HL-60 (cell line): ENCODE results near the gene TAL1.

Experiments used
- DNase-seq, 2 experiments: peaks; one replicate each; pipeline ENCODE4 v3.0.0-alpha.2; 2010 to 2020; ENCODE audit warnings: low read depth in 1 of 2, low spot score in 1 of 2
- H3K27ac ChIP-seq: fragments of 250-450 bp; sonication (Bioruptor Pico); replicated peaks from 2 replicates; pipeline ENCODE4 v1.5.1; 2020; ENCODE audit warnings: mild to moderate bottlenecking, moderate library complexity
- H3K27me3 ChIP-seq: fragments of 250-450 bp; sonication (Bioruptor Pico); 2 replicates; pipeline ENCODE4 v1.5.1; 2021; ENCODE audit warnings: mild to moderate bottlenecking, moderate library complexity; ENCODE audit not compliant: insufficient read depth, poor library complexity, severe bottlenecking
- H3K4me3 ChIP-seq: replicated peaks from 2 replicates; pipeline ENCODE4 v1.5.1; 2011; ENCODE audit warnings: mild to moderate bottlenecking, control low read depth, low read length; ENCODE audit not compliant: insufficient read depth
- CTCF ChIP-seq: IDR thresholded peaks from one replicate; pipeline ENCODE4 v1.5.1; 2011; ENCODE audit warnings: low read length, control low read depth, inconsistent platforms; ENCODE audit not compliant: insufficient read depth
- GABPA ChIP-seq: IDR thresholded peaks from 2 replicates; pipeline ENCODE4 v1.6.1; 2012; ENCODE audit warnings: low read depth
- POLR2AphosphoS5 ChIP-seq: IDR thresholded peaks from 2 replicates; pipeline ENCODE4 v1.6.1; 2012; ENCODE audit warnings: low read depth
- REST ChIP-seq: IDR thresholded peaks from 2 replicates; pipeline ENCODE4 v1.6.1; 2012; ENCODE audit warnings: low read depth; ENCODE audit not compliant: insufficient replicate concordance
- SPI1 ChIP-seq: IDR thresholded peaks from 2 replicates; pipeline ENCODE4 v1.6.1; 2012; ENCODE audit warnings: low read depth, mild to moderate bottlenecking, borderline replicate concordance

Gene TAL1

GRCh38 chr1:47219001-47219400, 13.0 kb downstream of the TAL1 start:
- H3K27me3 ChIP-seq: peaks cover 10% of the 10 kb centered on the region
- H3K4me3 ChIP-seq: no peak overlapping the region
- no peak for TF ChIP-seq POLR2AphosphoS5
- DNase-seq: no peak
- H3K27ac ChIP-seq: no peak overlapping the region

DNA sequence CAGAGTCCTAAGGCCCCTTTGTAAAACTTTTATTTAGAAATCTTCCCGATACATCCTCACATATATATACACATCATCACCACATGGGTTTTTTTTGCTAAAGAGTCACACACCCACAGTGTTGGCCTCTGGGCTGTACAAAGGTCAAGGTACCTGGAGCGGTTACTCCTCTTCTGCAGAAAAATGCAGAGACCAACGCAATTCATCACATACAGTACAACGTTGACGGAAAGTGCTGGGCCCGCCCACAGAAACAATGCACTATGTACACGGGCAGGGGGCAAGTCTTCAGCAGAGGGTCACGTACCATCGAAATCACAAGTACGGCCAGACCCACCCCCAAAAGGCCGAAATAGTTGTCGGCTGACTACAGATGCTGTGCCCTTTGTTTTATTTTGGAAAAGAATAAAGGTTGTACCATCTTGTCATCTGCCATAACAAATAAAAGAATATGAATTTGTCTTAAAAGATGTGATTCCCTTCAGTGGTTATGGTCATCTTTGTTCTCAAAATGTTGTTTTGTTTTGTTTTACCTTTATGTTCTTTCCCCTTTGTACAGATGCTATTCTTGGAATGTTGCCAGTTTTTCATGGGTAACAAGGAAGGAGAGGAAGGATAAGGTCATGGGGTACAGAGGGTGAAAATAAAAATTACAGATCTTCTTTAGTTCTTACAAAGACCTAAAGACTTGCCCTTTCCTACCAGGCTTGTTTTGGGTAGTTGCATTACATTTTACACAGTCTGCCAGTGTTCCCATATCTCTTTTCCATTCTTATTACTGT, 15.6 kb downstream of the TAL1 start:
- Histone ChIP-seq H3K27ac (no peak overlapping the region), H3K27me3 (peaks cover 2% of the 10 kb centered on the region), H3K4me3 (no peak overlapping the region)
- no peak for DNase-seq
- TF ChIP-seq SPI1: no peak
- TF ChIP-seq REST: no peak
- TF ChIP-seq GABPA: no peak
- TF ChIP-seq POLR2AphosphoS5: no peak
- TF ChIP-seq CTCF: no peak

DNA sequence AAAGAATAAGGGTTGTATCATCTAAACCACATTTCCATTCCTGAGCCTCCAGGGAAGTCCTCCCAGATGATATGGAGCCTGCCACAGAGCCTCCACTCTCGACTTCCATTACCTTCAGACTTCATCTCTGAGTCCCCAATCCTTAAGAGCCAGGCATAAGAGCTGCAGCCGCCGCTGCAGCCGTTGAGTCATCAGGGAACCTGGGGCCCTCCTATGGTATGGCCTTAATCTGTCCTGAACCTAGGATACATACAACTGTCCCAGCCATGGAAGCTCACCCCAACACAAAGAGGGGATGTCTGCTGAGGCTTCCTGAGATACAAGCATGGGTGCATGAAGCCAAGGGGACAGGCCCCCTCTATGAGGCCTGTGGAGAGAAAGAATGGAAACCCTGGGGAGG, 16.3 kb downstream of the TAL1 start:
- TF ChIP-seq GABPA: no peak
- no peak for TF ChIP-seq CTCF
- no peak for TF ChIP-seq SPI1
- no peak for TF ChIP-seq POLR2AphosphoS5
- TF ChIP-seq REST: no peak
- no peak overlapping the region for H3K27ac ChIP-seq
- DNase-seq: no peak
- no peak overlapping the region for H3K4me3 ChIP-seq
- peaks cover 2% of the 10 kb centered on the region for H3K27me3 ChIP-seq

- no peak for DNase-seq
- TF ChIP-seq GABPA: no peak
- TF ChIP-seq POLR2AphosphoS5: no peak
- no peak for TF ChIP-seq REST
- no peak for TF ChIP-seq SPI1
- no peak for TF ChIP-seq CTCF
- Histone ChIP-seq H3K27me3 (peaks cover 2% of the 10 kb centered on the region), H3K27ac (no peak overlapping the region), H3K4me3 (no peak overlapping the region)
These were observed 17.5 kb downstream of the TAL1 start for GRCh38 chr1:47214549-47214948.
